Nephron progenitor cell (in vitro differentiated cells): Measurements from ENCODE around the gene PHKB.

Experiments
- DNase-seq: peaks from one replicate; pipeline ENCODE4 v3.0.0; 2021
- H3K27ac Mint-ChIP-seq: 2 replicates; pipeline ENCODE4 v1.8.0; 2021; ENCODE audit warnings: mild to moderate bottlenecking, moderate library complexity, mixed read lengths
- H3K27me3 Mint-ChIP-seq: 2 replicates; pipeline ENCODE4 v1.8.0; 2021; ENCODE audit warnings: mild to moderate bottlenecking, low read depth, mixed read lengths; ENCODE audit not compliant: poor library complexity
- H3K36me3 Mint-ChIP-seq: 2 replicates; pipeline ENCODE4 v1.8.0; 2021; ENCODE audit warnings: low read depth, mixed read lengths
- H3K4me1 Mint-ChIP-seq: 2 replicates; pipeline ENCODE4 v1.8.0; 2021; ENCODE audit warnings: mixed read lengths
- H3K4me3 Mint-ChIP-seq: 2 replicates; pipeline ENCODE4 v1.8.0; 2021; ENCODE audit warnings: mild to moderate bottlenecking, moderate library complexity, mixed read lengths
- H3K9me3 Mint-ChIP-seq: 2 replicates; pipeline ENCODE4 v1.8.0; 2021; ENCODE audit warnings: mild to moderate bottlenecking, moderate library complexity, mixed read lengths
- TF ChIP-seq, protein P1 (sequence below): fragments of 200-600 bp; sonication (generic); IDR thresholded peaks from 2 replicates; pipeline ENCODE4 v1.5.0; 2021; ENCODE audit warnings: antibody characterized with exemption

PHKB gene

DNA sequence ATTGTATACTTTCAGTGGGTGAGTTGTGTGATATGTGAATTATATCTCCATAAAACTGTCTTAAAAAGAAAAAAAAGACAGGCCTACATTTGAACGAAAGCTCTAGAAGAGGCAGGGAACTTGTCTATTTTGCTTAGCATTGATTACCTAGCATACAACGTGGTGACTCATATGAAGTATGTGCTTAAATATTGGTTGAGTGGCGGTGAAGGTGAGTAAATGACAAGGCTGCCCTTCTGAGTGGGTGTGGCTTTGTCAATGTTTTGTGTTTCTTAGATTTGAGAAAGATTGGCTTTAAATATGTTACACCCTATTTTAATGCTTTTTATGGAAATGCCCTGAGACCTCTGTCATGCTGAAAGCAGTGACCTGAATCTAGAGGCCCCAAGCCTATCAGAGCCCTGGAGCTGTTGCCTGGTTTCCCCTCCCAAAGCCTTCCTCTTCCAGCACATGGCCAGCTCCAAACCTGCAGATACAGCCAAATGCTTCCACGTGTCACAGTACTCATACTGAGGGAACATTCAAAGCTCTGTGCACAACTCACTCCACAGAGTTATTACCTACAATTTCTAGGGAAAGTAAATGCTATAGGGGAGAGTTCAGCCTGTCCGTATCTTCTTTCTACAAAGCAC lies 260.0 kb downstream of the PHKB start:
- Mint-ChIP-seq H3K9me3 (no peaks in the 10 kb centered on the region), H3K27me3 (peaks cover 2% of the 10 kb centered on the region), H3K36me3 (no peaks in the 10 kb centered on the region), H3K27ac (no peak overlapping the region), H3K4me3 (no peak overlapping the region), H3K4me1 (no peaks in the 10 kb centered on the region)
- TF ChIP-seq, protein P1, sequence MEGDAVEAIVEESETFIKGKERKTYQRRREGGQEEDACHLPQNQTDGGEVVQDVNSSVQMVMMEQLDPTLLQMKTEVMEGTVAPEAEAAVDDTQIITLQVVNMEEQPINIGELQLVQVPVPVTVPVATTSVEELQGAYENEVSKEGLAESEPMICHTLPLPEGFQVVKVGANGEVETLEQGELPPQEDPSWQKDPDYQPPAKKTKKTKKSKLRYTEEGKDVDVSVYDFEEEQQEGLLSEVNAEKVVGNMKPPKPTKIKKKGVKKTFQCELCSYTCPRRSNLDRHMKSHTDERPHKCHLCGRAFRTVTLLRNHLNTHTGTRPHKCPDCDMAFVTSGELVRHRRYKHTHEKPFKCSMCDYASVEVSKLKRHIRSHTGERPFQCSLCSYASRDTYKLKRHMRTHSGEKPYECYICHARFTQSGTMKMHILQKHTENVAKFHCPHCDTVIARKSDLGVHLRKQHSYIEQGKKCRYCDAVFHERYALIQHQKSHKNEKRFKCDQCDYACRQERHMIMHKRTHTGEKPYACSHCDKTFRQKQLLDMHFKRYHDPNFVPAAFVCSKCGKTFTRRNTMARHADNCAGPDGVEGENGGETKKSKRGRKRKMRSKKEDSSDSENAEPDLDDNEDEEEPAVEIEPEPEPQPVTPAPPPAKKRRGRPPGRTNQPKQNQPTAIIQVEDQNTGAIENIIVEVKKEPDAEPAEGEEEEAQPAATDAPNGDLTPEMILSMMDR, result no peak
- no peak for DNase-seq

DNA sequence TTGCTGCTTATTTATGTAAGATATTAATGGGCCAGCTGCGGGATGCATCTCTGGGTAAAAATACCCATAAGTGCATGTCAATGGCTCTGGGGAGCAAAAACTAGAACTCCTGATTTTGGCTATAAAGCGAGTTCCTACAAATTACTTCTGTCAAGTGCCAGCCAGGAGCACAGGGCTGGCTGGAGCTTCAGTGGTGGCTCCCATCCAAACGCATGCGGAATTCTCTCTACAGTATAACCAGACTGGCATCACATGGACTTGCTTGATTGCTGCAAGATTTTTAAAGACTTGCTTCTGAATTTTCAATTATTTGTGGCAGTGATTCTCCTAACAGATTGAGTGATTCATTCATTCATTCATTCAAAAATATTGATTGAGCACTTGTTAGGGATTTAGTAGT lies 260.9 kb downstream of the PHKB start:
- Mint-ChIP-seq H3K4me1 (peaks cover 4% of the 10 kb centered on the region), H3K9me3 (no peaks in the 10 kb centered on the region), H3K36me3 (no peaks in the 10 kb centered on the region), H3K27me3 (peaks cover 2% of the 10 kb centered on the region), H3K4me3 (no peak overlapping the region), H3K27ac (no peak overlapping the region)
- DNase-seq, result no peak
- TF ChIP-seq, protein P1, result no peak

DNA sequence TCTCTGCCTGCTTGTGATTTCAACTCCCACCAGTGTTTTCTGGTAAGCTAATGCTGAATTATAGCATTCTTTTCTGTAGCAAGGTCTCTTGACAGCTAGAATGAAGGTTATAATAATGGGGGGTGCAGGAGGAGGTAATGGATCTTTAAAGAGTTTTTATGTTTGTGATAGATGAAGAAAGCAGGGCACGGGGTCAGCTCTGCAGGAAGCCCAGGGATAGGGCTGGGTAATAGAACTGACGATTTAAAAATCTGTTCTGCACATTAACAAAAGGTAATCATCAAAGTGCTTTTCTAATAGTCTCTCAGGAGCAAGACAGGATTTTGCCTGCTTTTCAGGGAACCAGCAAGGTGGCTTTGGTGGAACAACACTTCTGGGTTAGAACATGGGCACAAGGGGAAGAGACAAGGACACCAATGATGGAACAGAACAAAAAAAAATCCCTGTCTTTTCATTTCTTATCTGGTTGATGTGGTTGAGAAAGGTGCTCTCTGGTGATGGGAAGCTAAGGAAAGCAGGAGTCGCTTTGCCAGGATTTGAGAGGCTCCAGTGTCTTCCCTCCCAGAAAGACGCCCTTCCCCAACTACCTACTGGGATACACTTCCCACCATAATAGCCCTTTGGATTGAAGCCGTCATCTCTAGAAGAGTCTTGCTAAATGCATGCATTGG lies 263.1 kb downstream of the PHKB start:
- H3K4me1 Mint-ChIP-seq, result peaks cover 10% of the 10 kb centered on the region
- no peak for DNase-seq
- H3K27me3 Mint-ChIP-seq, result no peaks in the 10 kb centered on the region
- no peak overlapping the region for H3K4me3 Mint-ChIP-seq
- TF ChIP-seq, protein P1, result no peak
- no peak overlapping the region for H3K27ac Mint-ChIP-seq
- no peaks in the 10 kb centered on the region for H3K36me3 Mint-ChIP-seq
- no peaks in the 10 kb centered on the region for H3K9me3 Mint-ChIP-seq

DNA sequence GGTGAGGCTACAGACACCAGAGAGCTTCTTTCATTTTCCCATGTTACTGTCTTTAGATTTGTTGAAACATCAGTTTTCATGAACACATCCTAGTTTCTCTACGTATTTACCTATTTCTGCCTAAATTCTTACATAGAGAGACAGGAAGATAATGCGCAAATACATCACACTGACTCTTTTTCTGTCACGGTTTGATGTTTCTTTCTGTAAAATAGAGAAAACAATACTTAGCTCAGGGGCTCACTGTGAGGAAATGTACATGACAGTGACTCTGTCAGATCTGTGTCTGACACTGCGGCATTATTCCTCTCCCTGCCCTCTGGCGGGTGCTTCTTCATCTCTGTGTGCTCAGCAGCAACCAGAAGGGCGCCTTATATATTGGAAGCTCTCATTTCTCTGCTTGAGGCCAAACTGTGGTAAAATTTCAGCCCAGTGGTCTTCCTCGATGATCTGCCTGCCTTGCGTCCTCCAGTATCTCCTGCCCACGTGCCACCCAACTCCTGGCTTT lies 264.1 kb downstream of the PHKB start:
- no peaks in the 10 kb centered on the region for H3K27me3 Mint-ChIP-seq
- no peak for DNase-seq
- no peaks in the 10 kb centered on the region for H3K36me3 Mint-ChIP-seq
- H3K27ac Mint-ChIP-seq, result no peak overlapping the region
- TF ChIP-seq, protein P1, result no peak
- no peaks in the 10 kb centered on the region for H3K9me3 Mint-ChIP-seq
- H3K4me3 Mint-ChIP-seq, result no peak overlapping the region
- peaks cover 10% of the 10 kb centered on the region for H3K4me1 Mint-ChIP-seq

DNA sequence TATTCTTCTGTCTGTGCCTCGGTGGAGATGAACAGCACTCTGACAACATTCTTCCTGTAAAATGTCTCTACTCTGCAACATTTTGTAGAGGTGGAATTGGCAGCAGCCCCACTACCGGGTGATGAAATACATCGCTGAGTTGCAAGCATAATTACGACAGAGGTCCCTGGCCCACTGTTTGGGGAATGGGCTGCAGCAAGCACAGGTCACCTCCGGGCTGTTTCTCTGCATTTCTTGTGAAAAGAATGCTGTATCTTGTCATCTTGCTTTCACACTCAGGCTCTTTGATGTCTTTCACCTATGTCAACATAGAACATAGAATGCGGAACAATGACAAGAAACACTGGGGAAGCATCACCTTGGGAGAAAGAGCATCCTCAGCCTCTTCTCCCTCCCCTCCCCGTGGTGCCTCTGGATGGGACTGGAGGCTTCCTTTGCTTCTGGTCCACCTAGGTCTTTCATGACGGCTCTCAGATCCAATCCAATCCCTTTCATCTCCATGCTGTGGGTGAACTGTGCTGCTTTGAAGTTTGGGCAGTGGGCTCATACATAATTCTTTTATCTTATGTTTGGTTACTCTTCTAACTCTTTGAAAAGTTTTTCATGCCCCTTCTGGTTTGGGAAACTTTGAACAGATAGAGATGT lies 265.0 kb downstream of the PHKB start:
- no peaks in the 10 kb centered on the region for H3K36me3 Mint-ChIP-seq
- H3K27ac Mint-ChIP-seq, result no peak overlapping the region
- TF ChIP-seq, protein P1, result no peak
- no peak overlapping the region for H3K4me3 Mint-ChIP-seq
- DNase-seq, result no peak
- no peaks in the 10 kb centered on the region for H3K9me3 Mint-ChIP-seq
- H3K27me3 Mint-ChIP-seq, result no peaks in the 10 kb centered on the region
- peaks cover 10% of the 10 kb centered on the region for H3K4me1 Mint-ChIP-seq
